GM19463 (cell line): Measurements from ENCODE around the gene BLOC1S5.
"Not testable (repeated sequence)": the region's sequence is repeated elsewhere in the genome, so short reads cannot be mapped to it uniquely, and the experiment has no call there.

Source experiments
- ATAC-seq: cut with Tn5 transposase; IDR thresholded peaks from one replicate; pipeline ENCODE4 v1.9.1; 2021; ENCODE audit warnings: mild to moderate bottlenecking, moderate library complexity; ENCODE audit not compliant: unreplicated experiment

BLOC1S5 gene

GRCh38 chr6:8045769-8046168, 18.4 kb downstream of the BLOC1S5 start:
- ATAC-seq = not testable (repeated sequence)

- ATAC-seq = no peak
Measured at GRCh38 chr6:8043221-8043620, 21.0 kb downstream of the BLOC1S5 start.

- ATAC-seq = no peak
Measured at GRCh38 chr6:8041913-8042583, 22.1 kb downstream of the BLOC1S5 start.

- ATAC-seq = not testable (repeated sequence)
Measured at GRCh38 chr6:8034107-8034506, 30.1 kb downstream of the BLOC1S5 start.

GRCh38 chr6:8030920-8031319, 33.3 kb downstream of the BLOC1S5 start:
- ATAC-seq = no peak

GRCh38 chr6:8029243-8029870, 34.8 kb downstream of the BLOC1S5 start:
- ATAC-seq = no peak

- ATAC-seq = no peak
Measured at GRCh38 chr6:8027965-8028651, 36.1 kb downstream of the BLOC1S5 start.

- no peak for ATAC-seq
Measured at GRCh38 chr6:8026800-8027199, 37.4 kb downstream of the BLOC1S5 start.

GRCh38 chr6:8025191-8025590, 39.0 kb downstream of the BLOC1S5 start:
- ATAC-seq = no peak

GRCh38 chr6:8023638-8024037, 40.6 kb downstream of the BLOC1S5 start:
- ATAC-seq = no peak

GRCh38 chr6:8020083-8020482, 44.1 kb downstream of the BLOC1S5 start:
- ATAC-seq = no peak

GRCh38 chr6:8017705-8018104, 46.5 kb downstream of the BLOC1S5 start:
- ATAC-seq = no peak

GRCh38 chr6:8017276-8017701, 46.9 kb downstream of the BLOC1S5 start:
- no peak for ATAC-seq

GRCh38 chr6:8014947-8015346, 49.2 kb downstream of the BLOC1S5 start:
- ATAC-seq = no peak

GRCh38 chr6:8013763-8014162, 50.4 kb downstream of the BLOC1S5 start:
- ATAC-seq = no peak

GRCh38 chr6:8006208-8006607, 58.0 kb downstream of the BLOC1S5 start:
- ATAC-seq = no peak

- no peak for ATAC-seq
Measured at GRCh38 chr6:8005136-8005535, 59.1 kb downstream of the BLOC1S5 start.

GRCh38 chr6:8000636-8001035, 63.6 kb downstream of the BLOC1S5 start:
- ATAC-seq = no peak

- ATAC-seq = no peak
Measured at GRCh38 chr6:8000188-8000596, 64.0 kb downstream of the BLOC1S5 start.

GRCh38 chr6:7999201-7999600, 65.0 kb downstream of the BLOC1S5 start:
- no peak for ATAC-seq

- ATAC-seq = no peak
Measured at GRCh38 chr6:7998103-7998725, 66.0 kb downstream of the BLOC1S5 start.

GRCh38 chr6:7997286-7997685, 66.9 kb downstream of the BLOC1S5 start:
- ATAC-seq = no peak
